ACC112 (cell line): Measurements from ENCODE around the gene ERICH3.

Experiments used
- H2AFZ ChIP-seq: fragments of 200-600 bp; sonication (generic); one replicate; pipeline ENCODE4 v1.6.0; 2017; ENCODE audit warnings: antibody characterized with exemption, low read length; ENCODE audit not compliant: unreplicated experiment
- H3K27ac ChIP-seq: fragments of 200-600 bp; sonication (generic); 2 replicates; pipeline ENCODE4 v1.5.1; 2014; ENCODE audit warnings: low read depth, mild to moderate bottlenecking, antibody characterized with exemption, low read length, moderate library complexity
- H3K27me3 ChIP-seq: fragments of 200-600 bp; sonication (generic); 2 replicates; pipeline ENCODE4 v1.6.1; 2014; ENCODE audit warnings: mild to moderate bottlenecking, antibody characterized with exemption, low read length, moderate library complexity, mixed read lengths; ENCODE audit not compliant: insufficient read depth
- H3K36me3 ChIP-seq: fragments of 200-600 bp; sonication (generic); 2 replicates; pipeline ENCODE4 v1.6.1; 2016; ENCODE audit warnings: mild to moderate bottlenecking, antibody characterized with exemption, low read length, moderate library complexity, mixed read lengths; ENCODE audit not compliant: insufficient read depth
- H3K4me1 ChIP-seq: fragments of 200-600 bp; sonication (generic); one replicate; pipeline ENCODE4 v1.6.1; 2016; ENCODE audit warnings: low read length, mixed read lengths; ENCODE audit not compliant: insufficient read depth, unreplicated experiment, control insufficient read depth
- H3K4me3 ChIP-seq: fragments of 200-600 bp; sonication (generic); 2 replicates; pipeline ENCODE4 v1.5.1; 2014; ENCODE audit warnings: mild to moderate bottlenecking, low read depth, low read length
- H3K79me2 ChIP-seq: fragments of 200-600 bp; sonication (generic); one replicate; pipeline ENCODE4 v1.6.0; 2016; ENCODE audit warnings: low read length; ENCODE audit not compliant: control insufficient read depth, unreplicated experiment, insufficient read depth

Gene ERICH3

GRCh38 chr1:74591949-74592348, 81.6 kb downstream of the ERICH3 start:
- Histone ChIP-seq H3K79me2 (no peaks in the 10 kb centered on the region), H3K36me3 (no peaks in the 10 kb centered on the region), H3K27me3 (no peaks in the 10 kb centered on the region), H3K27ac (no peak overlapping the region), H3K4me1 (no peaks in the 10 kb centered on the region), H2AFZ (no peak overlapping the region), H3K4me3 (no peak overlapping the region)

DNA sequence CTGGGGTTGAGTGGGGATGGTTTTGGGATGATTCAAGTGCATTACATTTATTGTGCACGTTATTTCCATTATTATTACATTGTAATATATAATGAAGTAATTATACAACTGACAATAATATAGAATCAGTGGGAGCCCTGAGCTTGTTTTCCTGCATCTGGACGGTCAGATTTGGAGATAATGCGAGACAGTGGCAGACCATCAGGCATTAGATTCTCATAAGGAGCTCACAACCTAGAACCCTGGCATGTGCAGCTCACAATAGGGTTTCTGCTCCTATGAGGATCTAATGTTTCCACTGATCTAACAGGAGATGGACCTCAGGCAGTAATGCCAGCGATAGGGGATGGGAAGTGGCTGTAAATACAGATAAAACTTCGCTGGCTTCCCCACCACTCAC, 83.3 kb downstream of the ERICH3 start:
- H3K4me1 ChIP-seq: no peaks in the 10 kb centered on the region
- no peak overlapping the region for H3K4me3 ChIP-seq
- H3K27me3 ChIP-seq: no peaks in the 10 kb centered on the region
- H3K27ac ChIP-seq: no peak overlapping the region
- no peaks in the 10 kb centered on the region for H3K36me3 ChIP-seq
- H2AFZ ChIP-seq: no peak overlapping the region
- H3K79me2 ChIP-seq: no peaks in the 10 kb centered on the region

- Histone ChIP-seq H3K4me1 (no peaks in the 10 kb centered on the region), H3K27me3 (no peaks in the 10 kb centered on the region), H2AFZ (no peak overlapping the region), H3K79me2 (no peaks in the 10 kb centered on the region), H3K36me3 (no peaks in the 10 kb centered on the region), H3K4me3 (no peak overlapping the region), H3K27ac (no peak overlapping the region)
Observed at GRCh38 chr1:74587888-74588287, 85.7 kb downstream of the ERICH3 start.

DNA sequence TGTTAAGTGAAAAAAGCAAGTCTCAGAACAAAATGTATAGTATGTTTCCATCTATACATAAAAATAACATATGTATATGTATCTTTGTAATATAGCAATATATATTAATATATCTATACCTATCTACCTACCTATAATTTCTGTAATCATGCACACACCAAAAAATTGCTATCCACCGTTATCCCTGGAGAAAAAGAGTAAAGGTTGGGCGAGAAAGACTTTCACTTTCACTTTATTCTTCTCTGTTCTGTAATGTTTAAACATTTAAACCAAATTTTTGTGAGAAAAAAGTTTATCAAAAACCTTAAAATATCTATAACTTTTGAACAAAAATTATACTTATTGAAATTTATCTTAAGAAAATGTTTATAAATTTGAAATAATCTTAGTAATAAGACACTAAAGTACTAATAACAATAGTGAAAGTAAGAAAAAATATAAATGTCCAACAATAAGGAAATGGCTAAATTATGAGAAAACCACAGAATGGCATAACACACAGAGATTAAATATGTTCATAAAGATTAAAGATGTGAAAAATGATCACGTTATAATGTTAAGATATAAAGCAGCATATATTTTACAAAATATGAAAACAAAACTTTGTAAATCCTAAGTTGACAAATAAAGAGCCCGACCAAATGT, 87.2 kb downstream of the ERICH3 start:
- H3K79me2 ChIP-seq: no peaks in the 10 kb centered on the region
- peak overlapping the region; percentile 92 for H2AFZ ChIP-seq
- peak overlapping the region; percentile 62 for H3K4me3 ChIP-seq
- H3K27ac ChIP-seq: no peak overlapping the region
- H3K36me3 ChIP-seq: no peaks in the 10 kb centered on the region
- H3K4me1 ChIP-seq: no peaks in the 10 kb centered on the region
- H3K27me3 ChIP-seq: no peaks in the 10 kb centered on the region

DNA sequence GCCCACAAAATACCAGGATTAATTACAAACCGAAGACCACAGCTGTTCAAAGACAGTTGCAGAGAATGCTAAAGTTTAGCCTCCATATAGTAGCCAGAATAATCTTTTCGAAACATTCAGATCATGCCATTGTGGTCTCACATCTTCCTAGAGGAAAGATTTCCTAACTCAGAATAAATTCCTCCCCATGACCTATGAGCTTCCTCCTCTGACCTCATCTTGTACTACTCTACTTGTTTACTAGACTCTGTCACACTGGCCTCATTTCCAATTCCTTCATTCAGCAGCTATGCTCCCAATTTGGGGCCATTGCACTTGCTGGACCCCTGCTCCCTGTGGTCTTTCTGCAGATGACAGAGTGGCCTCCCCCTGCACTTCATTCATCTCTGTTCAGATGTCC, 89.4 kb downstream of the ERICH3 start:
- no peaks in the 10 kb centered on the region for H3K79me2 ChIP-seq
- H3K27ac ChIP-seq: no peak overlapping the region
- H3K27me3 ChIP-seq: no peaks in the 10 kb centered on the region
- no peak overlapping the region for H2AFZ ChIP-seq
- no peaks in the 10 kb centered on the region for H3K4me1 ChIP-seq
- H3K4me3 ChIP-seq: no peak overlapping the region
- H3K36me3 ChIP-seq: no peaks in the 10 kb centered on the region

DNA sequence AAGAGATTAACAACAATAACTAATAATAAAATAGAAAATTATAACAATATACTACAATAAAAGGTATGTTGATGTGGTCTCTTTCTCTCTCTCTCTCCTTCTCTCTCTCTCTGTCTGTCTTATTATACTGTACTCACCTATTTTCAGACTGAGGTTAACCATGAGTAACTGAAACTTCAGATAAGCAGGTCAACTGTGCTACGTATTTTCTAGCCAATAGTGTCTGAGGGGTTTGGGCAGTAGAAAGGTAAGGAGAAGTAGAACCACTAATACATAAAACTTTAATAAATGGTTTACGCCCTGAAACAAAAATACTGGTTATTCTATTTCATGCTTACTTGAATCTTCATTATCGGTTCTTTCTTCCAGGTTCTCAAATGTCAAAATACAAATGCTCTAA, 90.2 kb downstream of the ERICH3 start:
- Histone ChIP-seq H3K4me1 (no peaks in the 10 kb centered on the region), H2AFZ (no peak overlapping the region), H3K36me3 (no peaks in the 10 kb centered on the region), H3K27ac (no peak overlapping the region), H3K4me3 (no peak overlapping the region), H3K27me3 (no peaks in the 10 kb centered on the region), H3K79me2 (no peaks in the 10 kb centered on the region)

- Histone ChIP-seq H3K36me3 (no peaks in the 10 kb centered on the region), H3K27me3 (peaks cover 3% of the 10 kb centered on the region; the same call in 1 of the 2 replicates), H3K4me1 (no peaks in the 10 kb centered on the region), H2AFZ (no peak overlapping the region), H3K79me2 (no peaks in the 10 kb centered on the region), H3K27ac (no peak overlapping the region), H3K4me3 (peak overlapping the region; percentile 48; the same call in 1 of the 2 replicates)
Observed at GRCh38 chr1:74579425-74579824, 94.2 kb downstream of the ERICH3 start.

GRCh38 chr1:74578101-74578500, 95.5 kb downstream of the ERICH3 start:
- Histone ChIP-seq H3K4me3 (no peak overlapping the region), H2AFZ (no peak overlapping the region), H3K36me3 (no peaks in the 10 kb centered on the region), H3K27ac (no peak overlapping the region), H3K27me3 (peaks cover 8% of the 10 kb centered on the region), H3K4me1 (no peaks in the 10 kb centered on the region), H3K79me2 (no peaks in the 10 kb centered on the region)

GRCh38 chr1:74571891-74572290, 101.7 kb downstream of the ERICH3 start:
- no peak overlapping the region for H2AFZ ChIP-seq
- no peaks in the 10 kb centered on the region for H3K79me2 ChIP-seq
- H3K36me3 ChIP-seq: no peaks in the 10 kb centered on the region
- H3K4me1 ChIP-seq: no peaks in the 10 kb centered on the region
- no peak overlapping the region for H3K4me3 ChIP-seq
- peaks cover 36% of the 10 kb centered on the region for H3K27me3 ChIP-seq
- H3K27ac ChIP-seq: no peak overlapping the region

GRCh38 chr1:74571493-74571800, 102.1 kb downstream of the ERICH3 start:
- H3K36me3 ChIP-seq: no peaks in the 10 kb centered on the region
- no peaks in the 10 kb centered on the region for H3K79me2 ChIP-seq
- no peaks in the 10 kb centered on the region for H3K4me1 ChIP-seq
- no peak overlapping the region for H2AFZ ChIP-seq
- H3K27ac ChIP-seq: no peak overlapping the region
- no peak overlapping the region for H3K4me3 ChIP-seq
- peaks cover 36% of the 10 kb centered on the region for H3K27me3 ChIP-seq

DNA sequence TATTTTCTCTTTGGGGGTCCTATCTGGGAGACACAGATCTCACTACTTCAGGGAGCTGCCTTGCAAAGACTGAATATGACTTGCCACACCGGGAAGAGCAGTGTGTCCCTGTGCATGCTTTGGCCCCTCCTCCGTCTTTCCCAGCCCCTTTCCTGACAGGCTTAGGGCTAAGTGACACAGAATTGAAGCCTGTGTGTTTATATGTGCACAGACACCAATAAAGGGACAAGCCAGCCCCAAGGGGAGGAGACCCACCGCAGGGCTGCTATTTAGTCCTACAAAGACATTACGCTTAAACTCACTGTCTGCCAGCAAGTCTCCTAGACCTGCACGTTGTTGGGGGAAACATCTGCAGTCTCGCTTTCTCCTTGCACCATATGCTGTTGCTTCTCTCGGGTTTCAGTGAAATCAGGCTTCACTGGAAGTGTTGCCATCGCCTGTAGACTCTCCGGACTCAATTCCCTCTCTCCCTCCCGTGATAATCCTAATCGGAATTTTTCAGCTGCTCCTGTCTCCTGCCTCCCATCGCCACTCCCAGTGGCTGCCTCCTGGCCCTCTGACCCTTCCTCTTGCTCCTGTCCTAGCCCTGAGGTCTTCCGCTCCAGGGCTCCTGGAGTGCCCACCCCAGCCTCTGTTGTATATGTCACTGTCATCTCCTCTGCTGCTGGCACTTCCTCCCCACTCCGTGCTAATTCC, 102.6 kb downstream of the ERICH3 start:
- no peak overlapping the region for H3K27ac ChIP-seq
- peaks cover 36% of the 10 kb centered on the region for H3K27me3 ChIP-seq
- no peaks in the 10 kb centered on the region for H3K36me3 ChIP-seq
- H2AFZ ChIP-seq: no peak overlapping the region
- no peaks in the 10 kb centered on the region for H3K4me1 ChIP-seq
- no peaks in the 10 kb centered on the region for H3K79me2 ChIP-seq
- no peak overlapping the region for H3K4me3 ChIP-seq
